Keratinocyte (primary cell): ENCODE data around the gene PLPPR1. TPM values are rescaled to one million over a fixed set of nuclear protein-coding genes. Genes with fewer than 3 reads are reported as not detected.
"Not testable (repeated sequence)": the region's sequence is repeated elsewhere in the genome, so short reads cannot be mapped to it uniquely, and the experiment has no call there.

Experiments
- DNase-seq: peaks from one replicate; pipeline ENCODE4 v3.0.0-alpha.2; 2011; ENCODE audit warnings: low read depth, missing footprints, low spot score
- FAIRE-seq: peaks from 2 replicates; lab custom pipeline; 2011; peaks lifted over from hg19 to GRCh38; lab: Jason Lieb, UNC
- H2AFZ ChIP-seq: 2 replicates; pipeline ENCODE4 v1.6.0; 2012; ENCODE audit warnings: low read length, control low read depth, inconsistent platforms; ENCODE audit not compliant: control insufficient read depth
- H3K27ac ChIP-seq: 2 replicates; pipeline ENCODE4 v1.5.1; 2011; ENCODE audit warnings: low read length; ENCODE audit not compliant: control insufficient read depth, insufficient read depth
- H3K27me3 ChIP-seq: 3 replicates; pipeline ENCODE4 v1.6.0; 2011; ENCODE audit warnings: low read length; ENCODE audit not compliant: control insufficient read depth, insufficient read depth; ENCODE audit errors: extremely low read depth
- H3K36me3 ChIP-seq, 2 experiments: 2 replicates in 1 of 2; 3 replicates in 1 of 2; pipeline ENCODE4 v1.5.1; 2011; ENCODE audit warnings: low read length in 2 of 2, mild to moderate bottlenecking in 1 of 2; ENCODE audit not compliant: control insufficient read depth in 2 of 2, insufficient read depth in 2 of 2; ENCODE audit errors: extremely low read depth in 1 of 2
- H3K4me1 ChIP-seq: 3 replicates; pipeline ENCODE4 v1.5.1; 2011; ENCODE audit warnings: low read length; ENCODE audit not compliant: control insufficient read depth, insufficient read depth; ENCODE audit errors: extremely low read depth
- H3K4me2 ChIP-seq: 3 replicates; pipeline ENCODE4 v1.6.0; 2011; ENCODE audit warnings: low read depth, low read length; ENCODE audit not compliant: control insufficient read depth, insufficient read depth; ENCODE audit errors: extremely low read depth
- H3K4me3 ChIP-seq, 3 experiments: fragments of 200-600 bp in 1 of 3; sonication (generic) in 1 of 3; 2 replicates in 2 of 3; 3 replicates in 1 of 3; pipeline ENCODE4 v1.5.1; 2011 to 2016; ENCODE audit warnings: low read length in 3 of 3, mild to moderate bottlenecking in 3 of 3, control low read depth in 2 of 3, inconsistent platforms in 1 of 3, low read depth in 1 of 3, mixed read lengths in 1 of 3, mixed run types in 1 of 3, moderate library complexity in 1 of 3; ENCODE audit not compliant: control insufficient read depth in 2 of 3, insufficient read depth in 2 of 3; ENCODE audit errors: extremely low read depth in 1 of 3
- H3K79me2 ChIP-seq: 2 replicates; pipeline ENCODE4 v1.6.0; 2012; ENCODE audit warnings: low read length; ENCODE audit not compliant: control insufficient read depth, insufficient read depth
- H3K9ac ChIP-seq: 3 replicates; pipeline ENCODE4 v1.6.0; 2011; ENCODE audit warnings: low read length; ENCODE audit not compliant: control insufficient read depth, insufficient read depth; ENCODE audit errors: extremely low read depth
- H3K9me1 ChIP-seq: 3 replicates; pipeline ENCODE4 v1.6.0; 2011; ENCODE audit warnings: low read length; ENCODE audit not compliant: control insufficient read depth, insufficient read depth; ENCODE audit errors: extremely low read depth
- H3K9me3 ChIP-seq: 2 replicates; pipeline ENCODE4 v1.5.1; 2012; ENCODE audit warnings: low read depth, low read length; ENCODE audit not compliant: control insufficient read depth
- H4K20me1 ChIP-seq: 3 replicates; pipeline ENCODE4 v1.6.0; 2011; ENCODE audit warnings: low read length; ENCODE audit not compliant: control insufficient read depth, insufficient read depth; ENCODE audit errors: extremely low read depth
- CTCF ChIP-seq, 3 experiments: IDR thresholded peaks in 1 of 3; conservative IDR thresholded peaks in 1 of 3; optimal IDR thresholded peaks in 1 of 3; 2 replicates in 2 of 3; 3 replicates in 1 of 3; pipeline versions ENCODE3 to v1.5.1; 2011; ENCODE audit warnings: low read length in 3 of 3, mild to moderate bottlenecking in 3 of 3, moderate library complexity in 2 of 3, control low read depth in 1 of 3, inconsistent platforms in 1 of 3; ENCODE audit not compliant: insufficient read depth in 2 of 3; ENCODE audit errors: extremely low read depth in 1 of 3
- EZH2 ChIP-seq: IDR thresholded peaks from one replicate; pipeline ENCODE4 v1.6.1; 2012; ENCODE audit warnings: inconsistent platforms, mild to moderate bottlenecking, low read length, moderate library complexity
- dilution Hi-C: fragments of 300-500 bp; cut with MboI; formaldehyde crosslinking; loops from one replicate; pipeline ENCODE4 v1.7.0; 2020; ENCODE audit warnings: low sequenced_read_pairs; ENCODE audit not compliant: extremely low pct_ligation_motif_present
- polyA plus RNA-seq, 5 experiments: library from polyadenylated mRNA; depleted of rRNA in 3 of 5; stranded (reverse) in 3 of 5; stranded (forward) in 1 of 5; unstranded in 1 of 5; fragments of >200 nt; gene quantifications; 1 replicate in 1 of 5; 2 replicates in 3 of 5; 3 replicates in 1 of 5; pipeline versions ENCODE4 v1.2.1 to v1.2.3, GENCODE V29; 2011 to 2012; ENCODE audit warnings: missing spikeins in 2 of 5, low read depth in 1 of 5, low replicate concordance in 1 of 5

Gene PLPPR1
- polyA plus RNA-seq, 1 donor (not counting 4 experiments of a cell fraction or from before 2014, with no cell fraction given): not detected

GRCh38 chr9:101326035-101326434 lies 297.5 kb downstream of the PLPPR1 start:
- no peaks in the 10 kb centered on the region for H3K36me3 ChIP-seq
- H3K4me3 ChIP-seq: no peak overlapping the region
- H3K9me3 ChIP-seq: no peaks in the 10 kb centered on the region
- no peak overlapping the region for H3K9ac ChIP-seq
- no peak overlapping the region for H3K27ac ChIP-seq
- H3K27me3 ChIP-seq: no peaks in the 10 kb centered on the region
- TF ChIP-seq CTCF (optimal IDR thresholded peaks at IDR 0.05 in 1 of 3, IDR thresholded peaks at IDR 0.05 in 1 of 3, conservative IDR thresholded peaks at IDR 0.05 in 1 of 3; ENCODE audit: extremely low read depth in 1 of 3, insufficient read depth in 2 of 3, low read length in 3 of 3) (no peak), EZH2 (no peak)
- no peak overlapping the region for H3K4me2 ChIP-seq
- no peaks in the 10 kb centered on the region for H3K9me1 ChIP-seq
- FAIRE-seq (no peak), DNase-seq (no peak)
- dilution Hi-C loops: no loop called here
- no peaks in the 10 kb centered on the region for H3K4me1 ChIP-seq
- H4K20me1 ChIP-seq: no peaks in the 10 kb centered on the region
- H2AFZ ChIP-seq: no peak overlapping the region
- H3K79me2 ChIP-seq: no peaks in the 10 kb centered on the region

- dilution Hi-C loops: no loop called here
- Histone ChIP-seq H2AFZ (no peak overlapping the region), H3K4me3 (no peak overlapping the region), H3K79me2 (no peaks in the 10 kb centered on the region), H3K9me3 (no peaks in the 10 kb centered on the region), H3K9ac (no peak overlapping the region), H3K9me1 (no peaks in the 10 kb centered on the region), H3K4me1 (no peaks in the 10 kb centered on the region), H4K20me1 (no peaks in the 10 kb centered on the region), H3K4me2 (no peak overlapping the region), H3K36me3 (no peaks in the 10 kb centered on the region), H3K27ac (no peak overlapping the region), H3K27me3 (no peaks in the 10 kb centered on the region)
- no peak for TF ChIP-seq EZH2
- TF ChIP-seq CTCF (optimal IDR thresholded peaks at IDR 0.05 in 1 of 3, IDR thresholded peaks at IDR 0.05 in 1 of 3, conservative IDR thresholded peaks at IDR 0.05 in 1 of 3; ENCODE audit: extremely low read depth in 1 of 3, insufficient read depth in 2 of 3, low read length in 3 of 3): no peak
- FAIRE-seq (no peak), DNase-seq (no peak)
Measured at GRCh38 chr9:101326501-101326900, 298.0 kb downstream of the PLPPR1 start.

GRCh38 chr9:101327422-101327909 lies 298.9 kb downstream of the PLPPR1 start:
- H3K36me3 ChIP-seq, H3K27me3 ChIP-seq, DNase-seq, FAIRE-seq, H3K27ac ChIP-seq, H3K79me2 ChIP-seq, dilution Hi-C loops, H3K4me2 ChIP-seq, H3K9ac ChIP-seq, H4K20me1 ChIP-seq, H3K4me3 ChIP-seq, H2AFZ ChIP-seq, H3K4me1 ChIP-seq, H3K9me3 ChIP-seq, H3K9me1 ChIP-seq: not testable (repeated sequence)
